ENCODE data around the gene ZNF609.

ZNF609 gene

GRCh38 chr15:64698823-64699222 lies 238.4 kb downstream of the ZNF609 start:
- Histone ChIP-seq H3K27ac (ENCODE audit: poor library complexity, severe bottlenecking) (peak overlapping the region; percentile 26), H3K4me1 (ENCODE audit: insufficient read depth, poor library complexity, severe bottlenecking) (peaks cover 43% of the 10 kb centered on the region), H3K9me3 (ENCODE audit: severe bottlenecking) (no peaks in the 10 kb centered on the region), H3K36me3 (ENCODE audit: low read depth) (peaks cover 33% of the 10 kb centered on the region), H3K27me3 (ENCODE audit: insufficient read depth, poor library complexity, severe bottlenecking) (no peaks in the 10 kb centered on the region), H3K4me3 (ENCODE audit: severe bottlenecking) (no peak overlapping the region)
- TF ChIP-seq CTCF (IDR thresholded peaks at IDR 0.05; ENCODE audit: poor library complexity, severe bottlenecking): no peak
- ATAC-seq (ENCODE audit: low read depth) (no peak), DNase-seq (ENCODE audit: low spot score) (no peak)

- ATAC-seq (ENCODE audit: low read depth) (peak; percentile 6; the same call in 1 of the 3 replicates), DNase-seq (ENCODE audit: low spot score) (no peak)
- Histone ChIP-seq H3K4me3 (ENCODE audit: severe bottlenecking) (no peak overlapping the region), H3K27me3 (ENCODE audit: insufficient read depth, poor library complexity, severe bottlenecking) (no peaks in the 10 kb centered on the region), H3K36me3 (ENCODE audit: low read depth) (peaks cover 26% of the 10 kb centered on the region), H3K4me1 (ENCODE audit: insufficient read depth, poor library complexity, severe bottlenecking) (peaks cover 43% of the 10 kb centered on the region), H3K9me3 (ENCODE audit: severe bottlenecking) (no peaks in the 10 kb centered on the region), H3K27ac (ENCODE audit: poor library complexity, severe bottlenecking) (no peak overlapping the region)
- no peak for TF ChIP-seq CTCF (IDR thresholded peaks at IDR 0.05; ENCODE audit: poor library complexity, severe bottlenecking)
Measured at GRCh38 chr15:64699751-64700388, 239.5 kb downstream of the ZNF609 start.

DNA sequence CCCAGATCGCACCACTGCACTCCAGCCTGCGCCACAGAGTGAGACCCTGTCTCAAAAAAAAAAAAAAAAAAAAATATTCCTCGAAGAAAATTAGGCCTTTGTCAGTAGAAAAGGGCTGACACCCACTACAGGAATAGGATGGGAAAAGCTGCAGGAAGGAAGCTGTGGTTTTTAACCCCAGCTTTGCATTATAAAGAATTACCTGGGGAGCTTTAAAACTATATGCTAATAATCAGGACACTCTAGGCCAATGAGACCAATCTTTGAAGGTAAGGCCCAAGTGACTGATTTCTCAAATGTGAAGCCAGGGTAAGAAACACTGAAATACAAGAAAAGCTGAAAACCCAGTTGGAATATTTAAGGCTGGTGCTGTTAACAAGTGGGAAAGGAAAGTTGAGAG lies 240.7 kb downstream of the ZNF609 start:
- no peak for DNase-seq (ENCODE audit: low spot score)
- Histone ChIP-seq H3K36me3 (ENCODE audit: low read depth) (peaks cover 14% of the 10 kb centered on the region), H3K27me3 (ENCODE audit: insufficient read depth, poor library complexity, severe bottlenecking) (no peaks in the 10 kb centered on the region), H3K4me3 (ENCODE audit: severe bottlenecking) (no peak overlapping the region), H3K4me1 (ENCODE audit: insufficient read depth, poor library complexity, severe bottlenecking) (peaks cover 43% of the 10 kb centered on the region), H3K27ac (ENCODE audit: poor library complexity, severe bottlenecking) (no peak overlapping the region), H3K9me3 (ENCODE audit: severe bottlenecking) (no peaks in the 10 kb centered on the region)
- TF ChIP-seq CTCF (IDR thresholded peaks at IDR 0.05; ENCODE audit: poor library complexity, severe bottlenecking): no peak
- no peak for ATAC-seq (ENCODE audit: low read depth)

GRCh38 chr15:64701482-64702184 lies 241.3 kb downstream of the ZNF609 start:
- no peaks in the 10 kb centered on the region for H3K27me3 ChIP-seq (ENCODE audit: insufficient read depth, poor library complexity, severe bottlenecking)
- no peak for ATAC-seq (ENCODE audit: low read depth)
- H3K4me1 ChIP-seq (ENCODE audit: insufficient read depth, poor library complexity, severe bottlenecking): peaks cover 43% of the 10 kb centered on the region
- no peak for TF ChIP-seq CTCF (IDR thresholded peaks at IDR 0.05; ENCODE audit: poor library complexity, severe bottlenecking)
- H3K36me3 ChIP-seq (ENCODE audit: low read depth): peaks cover 12% of the 10 kb centered on the region
- no peaks in the 10 kb centered on the region for H3K9me3 ChIP-seq (ENCODE audit: severe bottlenecking)
- DNase-seq (ENCODE audit: low spot score): no peak
- peak overlapping the region; percentile 82 for H3K4me3 ChIP-seq (ENCODE audit: severe bottlenecking)
- H3K27ac ChIP-seq (ENCODE audit: poor library complexity, severe bottlenecking): no peak overlapping the region
